Peyer's patch (tissue), 4 donors: ENCODE results near the gene NARF.

Source experiments
- POLR2A ChIP-seq, 2 donors: fragments of 450-650 bp; IDR thresholded peaks; one replicate each; pipeline ENCODE4 v1.5.1; 2017; ENCODE audit warnings: antibody characterized with exemption in 2 of 2, mild to moderate bottlenecking in 2 of 2, moderate library complexity in 2 of 2
- TF ChIP-seq, protein P1 (sequence below), 6 experiments: fragments of 450-650 bp in 4 of 6; fragments of 200-600 bp in 2 of 6; sonication (generic) in 1 of 6; IDR thresholded peaks; one replicate each; pipeline ENCODE4 v1.5.1; 2017 to 2019; ENCODE audit warnings: antibody characterized with exemption in 6 of 6, mild to moderate bottlenecking in 3 of 6, moderate library complexity in 1 of 6

GRCh38 chr17:82477934-82478333 lies 19.4 kb downstream of the NARF start:
- TF ChIP-seq, protein P1, sequence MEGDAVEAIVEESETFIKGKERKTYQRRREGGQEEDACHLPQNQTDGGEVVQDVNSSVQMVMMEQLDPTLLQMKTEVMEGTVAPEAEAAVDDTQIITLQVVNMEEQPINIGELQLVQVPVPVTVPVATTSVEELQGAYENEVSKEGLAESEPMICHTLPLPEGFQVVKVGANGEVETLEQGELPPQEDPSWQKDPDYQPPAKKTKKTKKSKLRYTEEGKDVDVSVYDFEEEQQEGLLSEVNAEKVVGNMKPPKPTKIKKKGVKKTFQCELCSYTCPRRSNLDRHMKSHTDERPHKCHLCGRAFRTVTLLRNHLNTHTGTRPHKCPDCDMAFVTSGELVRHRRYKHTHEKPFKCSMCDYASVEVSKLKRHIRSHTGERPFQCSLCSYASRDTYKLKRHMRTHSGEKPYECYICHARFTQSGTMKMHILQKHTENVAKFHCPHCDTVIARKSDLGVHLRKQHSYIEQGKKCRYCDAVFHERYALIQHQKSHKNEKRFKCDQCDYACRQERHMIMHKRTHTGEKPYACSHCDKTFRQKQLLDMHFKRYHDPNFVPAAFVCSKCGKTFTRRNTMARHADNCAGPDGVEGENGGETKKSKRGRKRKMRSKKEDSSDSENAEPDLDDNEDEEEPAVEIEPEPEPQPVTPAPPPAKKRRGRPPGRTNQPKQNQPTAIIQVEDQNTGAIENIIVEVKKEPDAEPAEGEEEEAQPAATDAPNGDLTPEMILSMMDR (IDR thresholded peaks at IDR 0.05), result no peak
- no peak for TF ChIP-seq POLR2A (IDR thresholded peaks at IDR 0.05)
